ENCODE data around the gene GPAT3. TPM values are rescaled to one million over a fixed set of nuclear protein-coding genes. Genes with fewer than 3 reads are reported as not detected.

GPAT3 gene
- total RNA-seq, 2 donors from 2014 or later, result 0.33 to 2.0 TPM

- Mint-ChIP-seq H3K4me1 (peaks cover 4% of the 10 kb centered on the region), H3K27me3 (ENCODE audit: insufficient read depth) (no peaks in the 10 kb centered on the region), H3K4me3 (no peak overlapping the region), H3K9me3 (no peaks in the 10 kb centered on the region), H3K27ac (no peak overlapping the region), H3K36me3 (ENCODE audit: low read depth) (no peaks in the 10 kb centered on the region)
- Histone ChIP-seq H3K4me1 (ENCODE audit: control insufficient read depth, insufficient read depth, low read length) (no peaks in the 10 kb centered on the region), H3K9me3 (ENCODE audit: control insufficient read depth, low read length) (no peaks in the 10 kb centered on the region), H3K4me3 (ENCODE audit: low read length) (no peak overlapping the region), H3K27ac (ENCODE audit: low read depth, low read length) (no peak overlapping the region), H3K36me3 (ENCODE audit: control insufficient read depth, insufficient read depth, low read length) (no peaks in the 10 kb centered on the region), H3K9ac (ENCODE audit: extremely low read depth, low read length, poor library complexity, severe bottlenecking) (no peak overlapping the region), H3K27me3 (ENCODE audit: control insufficient read depth, insufficient read depth, low read length, poor library complexity, severe bottlenecking) (no peaks in the 10 kb centered on the region)
- 89% methylated on average over 1 of the region's 1 CpG; no CpG with 5 or more reads in 1 of the 2 experiments for WGBS, 2 experiments (ENCODE audit: insufficient coverage in 1 of 2, insufficient read length in 1 of 2)
- DNase-seq, result no peak
- TF ChIP-seq, protein P1, sequence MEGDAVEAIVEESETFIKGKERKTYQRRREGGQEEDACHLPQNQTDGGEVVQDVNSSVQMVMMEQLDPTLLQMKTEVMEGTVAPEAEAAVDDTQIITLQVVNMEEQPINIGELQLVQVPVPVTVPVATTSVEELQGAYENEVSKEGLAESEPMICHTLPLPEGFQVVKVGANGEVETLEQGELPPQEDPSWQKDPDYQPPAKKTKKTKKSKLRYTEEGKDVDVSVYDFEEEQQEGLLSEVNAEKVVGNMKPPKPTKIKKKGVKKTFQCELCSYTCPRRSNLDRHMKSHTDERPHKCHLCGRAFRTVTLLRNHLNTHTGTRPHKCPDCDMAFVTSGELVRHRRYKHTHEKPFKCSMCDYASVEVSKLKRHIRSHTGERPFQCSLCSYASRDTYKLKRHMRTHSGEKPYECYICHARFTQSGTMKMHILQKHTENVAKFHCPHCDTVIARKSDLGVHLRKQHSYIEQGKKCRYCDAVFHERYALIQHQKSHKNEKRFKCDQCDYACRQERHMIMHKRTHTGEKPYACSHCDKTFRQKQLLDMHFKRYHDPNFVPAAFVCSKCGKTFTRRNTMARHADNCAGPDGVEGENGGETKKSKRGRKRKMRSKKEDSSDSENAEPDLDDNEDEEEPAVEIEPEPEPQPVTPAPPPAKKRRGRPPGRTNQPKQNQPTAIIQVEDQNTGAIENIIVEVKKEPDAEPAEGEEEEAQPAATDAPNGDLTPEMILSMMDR (conservative IDR thresholded peaks at IDR 0.05), result no peak
These were observed 20.9 kb downstream of the GPAT3 start for GRCh38 chr4:83556816-83557215.

GRCh38 chr4:83558059-83558653 lies 22.2 kb downstream of the GPAT3 start:
- Mint-ChIP-seq H3K4me3 (no peak overlapping the region), H3K27me3 (ENCODE audit: insufficient read depth) (no peaks in the 10 kb centered on the region), H3K9me3 (no peaks in the 10 kb centered on the region), H3K36me3 (ENCODE audit: low read depth) (no peaks in the 10 kb centered on the region), H3K4me1 (peaks cover 2% of the 10 kb centered on the region), H3K27ac (no peak overlapping the region)
- Histone ChIP-seq H3K36me3 (ENCODE audit: control insufficient read depth, insufficient read depth, low read length) (no peaks in the 10 kb centered on the region), H3K27me3 (ENCODE audit: control insufficient read depth, insufficient read depth, low read length, poor library complexity, severe bottlenecking) (no peaks in the 10 kb centered on the region), H3K9me3 (ENCODE audit: control insufficient read depth, low read length) (no peaks in the 10 kb centered on the region), H3K4me1 (ENCODE audit: control insufficient read depth, insufficient read depth, low read length) (no peaks in the 10 kb centered on the region), H3K9ac (ENCODE audit: extremely low read depth, low read length, poor library complexity, severe bottlenecking) (no peak overlapping the region), H3K4me3 (ENCODE audit: low read length) (no peak overlapping the region), H3K27ac (ENCODE audit: low read depth, low read length) (no peak overlapping the region)
- DNase-seq, result no peak
- TF ChIP-seq, protein P1 (conservative IDR thresholded peaks at IDR 0.05), result no peak
- 94 to 98% methylated on average over 5 of the region's 5 CpGs for WGBS, 2 experiments (ENCODE audit: insufficient coverage in 1 of 2, insufficient read length in 1 of 2)

GRCh38 chr4:83558680-83559079 lies 22.8 kb downstream of the GPAT3 start:
- WGBS, 2 experiments (ENCODE audit: insufficient coverage in 1 of 2, insufficient read length in 1 of 2), result 93 to 94% methylated on average over 1 of the region's 1 CpG
- peaks cover 2% of the 10 kb centered on the region for H3K4me1 Mint-ChIP-seq
- no peak overlapping the region for H3K27ac Mint-ChIP-seq

More at GRCh38 chr4:83558680-83559079, 22.8 kb downstream of the GPAT3 start:
- DNase-seq, result no peak
- H3K4me3 Mint-ChIP-seq, result no peak overlapping the region
- H3K4me1 ChIP-seq (ENCODE audit: control insufficient read depth, insufficient read depth, low read length), result no peaks in the 10 kb centered on the region
- H3K27me3 ChIP-seq (ENCODE audit: control insufficient read depth, insufficient read depth, low read length, poor library complexity, severe bottlenecking), result no peaks in the 10 kb centered on the region
- no peak overlapping the region for H3K4me3 ChIP-seq (ENCODE audit: low read length)
- H3K9ac ChIP-seq (ENCODE audit: extremely low read depth, low read length, poor library complexity, severe bottlenecking), result no peak overlapping the region
- H3K9me3 ChIP-seq (ENCODE audit: control insufficient read depth, low read length), result no peaks in the 10 kb centered on the region
- H3K27me3 Mint-ChIP-seq (ENCODE audit: insufficient read depth), result no peaks in the 10 kb centered on the region
- no peaks in the 10 kb centered on the region for H3K36me3 Mint-ChIP-seq (ENCODE audit: low read depth)
- no peaks in the 10 kb centered on the region for H3K9me3 Mint-ChIP-seq
- TF ChIP-seq, protein P1 (conservative IDR thresholded peaks at IDR 0.05), result no peak
- H3K27ac ChIP-seq (ENCODE audit: low read depth, low read length), result no peak overlapping the region
- no peaks in the 10 kb centered on the region for H3K36me3 ChIP-seq (ENCODE audit: control insufficient read depth, insufficient read depth, low read length)

All from endodermal cell (in vitro differentiated cells).